ENCODE results near the gene SYNPO2. TPM values are rescaled to one million over a fixed set of nuclear protein-coding genes. Genes with fewer than 3 reads are reported as not detected.

SYNPO2 gene
- total RNA-seq, 2 experiments from 2014 or later = 0.12 to 0.19 TPM

GRCh38 chr4:118985170-118986000, 96.7 kb downstream of the SYNPO2 start:
- peaks cover 4% of the 10 kb centered on the region for H3K4me1 Mint-ChIP-seq (ENCODE audit: low read depth)
- no peaks in the 10 kb centered on the region for H3K9me3 Mint-ChIP-seq
- intact Hi-C loops (cut with micrococcal nuclease) = no loop called here
- H3K27me3 Mint-ChIP-seq = peaks cover 2% of the 10 kb centered on the region
- H3K27ac Mint-ChIP-seq = no peak overlapping the region
- CTCF ChIA-PET = interaction anchor here (1.1 to 1.5 kb wide), 2 partner anchors 56 to 643 kb away, joined by 3 to 4 read pairs; partner anchors contain the start of gene PDE5A
- no peaks in the 10 kb centered on the region for H3K36me3 Mint-ChIP-seq
- H3K4me3 Mint-ChIP-seq = no peak overlapping the region
- no peak for DNase-seq
- POLR2A ChIA-PET = no interaction called here

GRCh38 chr4:118987959-118988634, 99.4 kb downstream of the SYNPO2 start:
- ChIA-PET CTCF (interaction anchor here (1.0 kb wide), 1 partner anchor 56 kb away, joined by 3 read pairs; no protein-coding TSS in a partner anchor), POLR2A (no interaction called here)
- H3K36me3 Mint-ChIP-seq = no peaks in the 10 kb centered on the region
- H3K4me1 Mint-ChIP-seq (ENCODE audit: low read depth) = peaks cover 3% of the 10 kb centered on the region
- H3K9me3 Mint-ChIP-seq = no peaks in the 10 kb centered on the region
- no peaks in the 10 kb centered on the region for H3K27me3 Mint-ChIP-seq
- H3K4me3 Mint-ChIP-seq = no peak overlapping the region
- no peak for DNase-seq
- intact Hi-C loops (cut with micrococcal nuclease) = no loop called here
- no peak overlapping the region for H3K27ac Mint-ChIP-seq

GRCh38 chr4:118988635-118988972, 100.0 kb downstream of the SYNPO2 start:
- ChIA-PET CTCF (interaction anchor here (1.0 kb wide), 2 partner anchors 54 to 56 kb away, joined by 3 read pairs; no protein-coding TSS in a partner anchor), POLR2A (no interaction called here)
- H3K36me3 Mint-ChIP-seq = no peaks in the 10 kb centered on the region
- no peak for DNase-seq
- intact Hi-C loops (cut with micrococcal nuclease) = no loop called here
- no peak overlapping the region for H3K27ac Mint-ChIP-seq
- no peaks in the 10 kb centered on the region for H3K9me3 Mint-ChIP-seq
- H3K4me3 Mint-ChIP-seq = no peak overlapping the region
- H3K27me3 Mint-ChIP-seq = no peaks in the 10 kb centered on the region
- peaks cover 3% of the 10 kb centered on the region for H3K4me1 Mint-ChIP-seq (ENCODE audit: low read depth)

DNA sequence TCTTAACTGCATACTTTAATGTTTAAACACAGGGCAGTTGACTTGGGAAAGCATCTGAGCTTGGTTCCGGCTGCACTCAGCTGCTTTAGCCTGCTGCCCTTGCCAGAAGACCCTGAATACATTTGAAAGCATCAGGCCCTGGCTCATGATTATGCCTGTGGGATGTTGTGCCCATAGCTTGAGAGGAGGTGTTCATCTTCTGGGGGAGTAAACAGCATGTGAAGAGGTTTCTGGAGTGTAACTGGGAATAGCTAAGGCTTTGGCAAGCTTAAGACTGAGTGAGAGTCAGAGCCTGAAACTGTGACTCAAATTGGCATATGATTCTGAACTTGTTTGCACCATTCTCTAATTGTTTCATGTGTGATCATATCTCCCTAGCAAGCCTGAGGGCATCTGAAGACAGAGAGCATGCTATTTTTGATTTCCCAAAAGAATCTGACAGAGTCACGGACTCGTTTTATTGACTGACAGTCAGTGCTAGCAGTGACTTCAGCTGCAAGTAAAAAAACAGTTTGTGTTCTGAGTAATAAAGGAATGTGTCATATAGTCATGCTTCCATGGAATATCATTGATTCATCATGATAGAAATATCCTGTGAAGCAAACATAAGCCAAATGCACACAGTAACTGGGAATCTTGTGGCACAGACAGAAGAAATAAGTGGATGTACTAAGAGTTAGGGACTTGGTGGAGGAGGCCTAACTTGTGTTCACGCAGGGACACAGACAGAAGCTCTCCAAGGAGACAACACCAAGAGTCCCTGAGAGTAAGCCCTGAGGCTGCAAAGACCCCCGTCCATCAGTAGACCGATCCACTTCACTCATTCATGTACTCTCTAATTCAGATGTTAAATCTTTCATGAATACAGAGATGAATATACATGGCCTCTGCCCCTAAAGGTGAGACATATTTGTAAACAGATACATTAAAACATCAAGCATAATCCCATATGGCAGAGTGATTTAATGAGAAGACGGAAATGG, 100.7 kb downstream of the SYNPO2 start:
- intact Hi-C loops (cut with micrococcal nuclease) = no loop called here
- H3K27me3 Mint-ChIP-seq = no peaks in the 10 kb centered on the region
- no peak overlapping the region for H3K4me3 Mint-ChIP-seq
- CTCF ChIA-PET = interaction anchor here (1.0 kb wide), 2 partner anchors 53 to 55 kb away, joined by 3 read pairs; no protein-coding TSS in a partner anchor
- no peaks in the 10 kb centered on the region for H3K36me3 Mint-ChIP-seq
- H3K9me3 Mint-ChIP-seq = no peaks in the 10 kb centered on the region
- no peak for DNase-seq
- POLR2A ChIA-PET = no interaction called here
- H3K4me1 Mint-ChIP-seq (ENCODE audit: low read depth) = peaks cover 3% of the 10 kb centered on the region
- no peak overlapping the region for H3K27ac Mint-ChIP-seq

- Mint-ChIP-seq H3K4me1 (ENCODE audit: low read depth) (peaks cover 3% of the 10 kb centered on the region), H3K27ac (no peak overlapping the region), H3K27me3 (no peaks in the 10 kb centered on the region), H3K9me3 (no peaks in the 10 kb centered on the region), H3K36me3 (no peaks in the 10 kb centered on the region), H3K4me3 (no peak overlapping the region)
- POLR2A ChIA-PET = no interaction called here
- no peak for DNase-seq
- CTCF ChIA-PET = no interaction called here
- intact Hi-C loops (cut with micrococcal nuclease) = no loop called here
Measured at GRCh38 chr4:118991686-118992085, 103.0 kb downstream of the SYNPO2 start.

DNA sequence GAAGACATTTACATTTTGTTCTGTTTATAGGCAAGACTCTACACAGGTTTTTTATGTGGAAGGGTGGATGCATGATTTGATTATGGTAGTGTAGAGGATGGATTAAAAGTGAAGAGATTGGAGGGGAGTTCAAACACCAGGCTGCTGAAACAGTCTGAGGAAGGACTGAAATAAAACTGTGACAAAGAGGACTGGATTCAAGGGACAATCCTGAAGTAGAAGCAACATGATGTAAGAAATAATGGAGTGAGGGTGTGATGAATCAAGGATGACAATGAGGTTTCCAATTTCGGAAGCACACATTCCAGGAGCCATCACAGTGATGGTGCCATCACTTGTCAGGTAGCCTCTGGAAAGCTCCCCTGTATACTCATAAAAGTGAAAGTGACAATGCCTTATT, 103.5 kb downstream of the SYNPO2 start:
- H3K4me3 Mint-ChIP-seq = no peak overlapping the region
- no peak overlapping the region for H3K27ac Mint-ChIP-seq
- ChIA-PET CTCF (no interaction called here), POLR2A (no interaction called here)
- no peaks in the 10 kb centered on the region for H3K27me3 Mint-ChIP-seq
- H3K9me3 Mint-ChIP-seq = no peaks in the 10 kb centered on the region
- no peak for DNase-seq
- no peaks in the 10 kb centered on the region for H3K36me3 Mint-ChIP-seq
- H3K4me1 Mint-ChIP-seq (ENCODE audit: low read depth) = peaks cover 3% of the 10 kb centered on the region
- intact Hi-C loops (cut with micrococcal nuclease) = no loop called here

DNA sequence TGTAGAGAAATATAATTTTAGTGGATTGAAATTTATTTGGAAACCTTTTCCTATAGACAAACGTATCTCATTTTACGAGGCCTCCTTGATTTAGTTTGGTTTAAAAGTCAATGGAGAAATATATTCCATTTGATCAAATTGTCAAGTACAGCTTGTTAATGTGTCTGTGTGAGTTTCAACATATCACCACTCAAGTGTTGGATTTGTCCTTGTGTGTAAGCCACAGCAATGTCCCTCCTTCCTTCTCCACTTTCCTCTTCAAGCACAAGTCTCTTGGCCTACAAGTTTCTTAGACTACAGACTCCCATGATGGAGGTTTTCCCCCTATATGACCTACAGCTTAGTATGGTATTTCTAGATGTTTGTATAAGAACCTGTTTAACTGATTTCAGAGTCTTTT, 104.7 kb downstream of the SYNPO2 start:
- ChIA-PET POLR2A (no interaction called here), CTCF (no interaction called here)
- Mint-ChIP-seq H3K36me3 (no peaks in the 10 kb centered on the region), H3K4me1 (ENCODE audit: low read depth) (peaks cover 3% of the 10 kb centered on the region), H3K4me3 (no peak overlapping the region), H3K9me3 (no peaks in the 10 kb centered on the region), H3K27ac (no peak overlapping the region), H3K27me3 (no peaks in the 10 kb centered on the region)
- intact Hi-C loops (cut with micrococcal nuclease) = no loop called here
- no peak for DNase-seq

DNA sequence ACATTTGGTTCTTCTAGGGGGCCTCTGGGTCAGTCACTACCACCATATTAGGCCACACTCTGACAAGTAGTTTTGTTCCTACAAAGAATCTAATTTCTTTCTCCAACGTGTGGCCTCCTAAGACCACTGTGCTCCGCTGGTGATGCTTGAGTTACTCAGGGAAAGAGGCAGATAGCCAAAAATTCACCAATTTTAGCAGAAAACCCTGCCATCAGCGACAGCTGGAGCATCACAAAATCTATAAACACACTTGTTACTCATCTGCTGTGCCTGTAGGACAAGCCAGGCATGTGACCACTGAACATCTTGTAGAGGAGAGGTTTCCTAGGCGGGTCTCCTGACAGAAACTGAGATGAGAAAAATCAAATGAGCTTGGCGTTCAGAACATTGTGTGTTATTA, 105.4 kb downstream of the SYNPO2 start:
- Mint-ChIP-seq H3K4me3 (no peak overlapping the region), H3K36me3 (no peaks in the 10 kb centered on the region), H3K4me1 (ENCODE audit: low read depth) (peaks cover 3% of the 10 kb centered on the region), H3K27me3 (no peaks in the 10 kb centered on the region), H3K9me3 (no peaks in the 10 kb centered on the region), H3K27ac (no peak overlapping the region)
- POLR2A ChIA-PET = no interaction called here
- no peak for DNase-seq
- CTCF ChIA-PET = no interaction called here
- intact Hi-C loops (cut with micrococcal nuclease) = no loop called here

DNA sequence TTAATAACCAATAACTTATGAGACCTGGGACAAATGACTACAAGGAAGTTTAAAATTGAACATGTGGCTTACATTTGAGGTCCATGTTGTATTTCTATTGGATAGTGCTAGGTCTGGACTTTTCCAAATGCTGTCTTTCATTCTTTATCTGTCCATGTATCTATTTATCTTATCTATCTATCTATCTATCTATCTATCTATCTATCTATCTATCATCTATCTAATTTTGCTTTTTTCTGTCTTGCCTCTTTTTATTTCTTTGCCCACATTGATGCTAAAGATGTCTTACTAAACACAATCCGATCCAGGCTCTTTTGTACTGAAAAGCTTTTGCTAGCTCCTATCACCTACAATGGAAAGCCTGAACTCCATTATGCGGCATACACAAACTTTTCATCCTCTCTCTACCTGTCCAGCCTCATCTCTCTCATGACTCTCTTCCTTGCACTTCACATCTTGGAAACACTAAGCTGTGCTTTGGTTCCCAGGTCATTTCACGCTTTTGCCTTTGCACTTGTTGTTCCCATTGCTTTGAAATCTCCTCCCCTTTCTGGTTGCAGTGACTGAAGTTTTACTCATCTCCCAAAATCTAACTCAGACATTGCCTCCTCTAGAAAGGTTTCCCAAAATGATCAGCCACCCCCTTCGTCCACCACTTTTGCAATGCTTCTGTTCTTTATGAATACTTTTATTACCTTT, 107.2 kb downstream of the SYNPO2 start:
- Mint-ChIP-seq H3K27ac (no peak overlapping the region), H3K36me3 (no peaks in the 10 kb centered on the region), H3K9me3 (no peaks in the 10 kb centered on the region), H3K4me1 (ENCODE audit: low read depth) (no peaks in the 10 kb centered on the region), H3K4me3 (no peak overlapping the region), H3K27me3 (no peaks in the 10 kb centered on the region)
- no peak for DNase-seq
- intact Hi-C loops (cut with micrococcal nuclease) = no loop called here
- CTCF ChIA-PET = no interaction called here
- POLR2A ChIA-PET = no interaction called here

DNA sequence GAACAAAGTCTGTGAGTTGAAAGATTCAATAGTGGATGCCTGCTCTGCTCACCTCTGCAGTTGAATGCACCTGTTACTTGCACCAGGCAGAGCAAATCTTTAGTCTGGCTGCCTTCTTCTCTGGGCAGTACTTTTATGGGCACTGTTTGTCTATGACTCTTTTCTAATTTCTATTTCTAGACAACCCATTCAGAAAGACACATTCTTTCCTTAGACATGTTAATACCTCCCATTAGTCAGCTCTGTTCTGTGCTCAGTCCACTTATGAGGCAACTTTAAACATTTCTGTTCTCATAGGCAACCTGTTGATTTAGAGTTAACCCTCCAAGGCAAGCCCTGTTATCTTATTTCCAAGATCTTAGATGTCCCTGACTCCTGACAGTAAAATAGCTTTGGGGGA, 108.9 kb downstream of the SYNPO2 start:
- Mint-ChIP-seq H3K27me3 (no peaks in the 10 kb centered on the region), H3K9me3 (no peaks in the 10 kb centered on the region), H3K27ac (no peak overlapping the region), H3K4me3 (no peak overlapping the region), H3K4me1 (ENCODE audit: low read depth) (no peaks in the 10 kb centered on the region), H3K36me3 (no peaks in the 10 kb centered on the region)
- CTCF ChIA-PET = no interaction called here
- POLR2A ChIA-PET = no interaction called here
- intact Hi-C loops (cut with micrococcal nuclease) = no loop called here
- DNase-seq = no peak

DNA sequence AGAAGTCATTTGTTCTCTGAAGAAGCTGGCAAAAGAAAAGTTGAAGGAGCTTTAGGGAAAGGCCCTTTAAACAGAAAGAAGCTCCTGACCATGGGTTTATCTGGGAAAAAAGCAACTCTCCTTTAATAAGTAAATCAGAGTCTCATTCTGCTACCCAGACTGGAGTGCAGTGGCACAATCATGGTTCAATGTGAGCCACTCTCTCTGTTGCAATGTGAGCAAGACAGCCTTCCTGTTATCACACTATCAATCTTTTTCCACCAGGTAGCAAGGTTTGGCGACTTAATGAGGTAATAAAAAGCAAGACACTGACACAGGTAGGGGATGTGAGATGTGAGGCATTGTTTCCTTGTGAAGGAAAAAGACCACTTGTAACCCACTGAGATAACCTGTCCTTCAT, 111.3 kb downstream of the SYNPO2 start:
- H3K4me3 Mint-ChIP-seq = no peak overlapping the region
- DNase-seq = no peak
- no peaks in the 10 kb centered on the region for H3K27me3 Mint-ChIP-seq
- H3K36me3 Mint-ChIP-seq = no peaks in the 10 kb centered on the region
- no peak overlapping the region for H3K27ac Mint-ChIP-seq
- intact Hi-C loops (cut with micrococcal nuclease) = no loop called here
- no peaks in the 10 kb centered on the region for H3K4me1 Mint-ChIP-seq (ENCODE audit: low read depth)
- no peaks in the 10 kb centered on the region for H3K9me3 Mint-ChIP-seq
- ChIA-PET POLR2A (no interaction called here), CTCF (no interaction called here)

DNA sequence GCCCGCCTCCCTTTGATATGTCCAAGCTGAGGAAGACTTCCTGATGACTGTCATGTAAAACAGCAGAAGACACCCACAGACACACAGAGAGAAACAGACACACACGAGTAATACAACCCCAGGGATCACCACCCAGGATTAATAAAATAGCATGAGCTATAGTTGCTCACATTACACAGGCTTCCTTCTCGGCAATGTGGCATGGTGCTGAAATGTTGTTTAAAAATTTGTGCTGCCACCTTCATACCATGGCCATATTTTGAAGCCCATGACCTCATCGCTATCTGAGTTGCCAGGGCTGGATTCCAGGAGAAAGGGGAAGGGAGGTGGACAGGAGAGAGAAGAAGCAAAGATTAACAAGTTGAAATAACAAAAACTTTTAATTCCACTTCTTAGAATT, 111.7 kb downstream of the SYNPO2 start:
- POLR2A ChIA-PET = no interaction called here
- no peak for DNase-seq

More for the DNA sequence above, 111.7 kb downstream of the SYNPO2 start:
- H3K27me3 Mint-ChIP-seq = no peaks in the 10 kb centered on the region
- H3K4me1 Mint-ChIP-seq (ENCODE audit: low read depth) = no peaks in the 10 kb centered on the region
- H3K36me3 Mint-ChIP-seq = no peaks in the 10 kb centered on the region
- H3K9me3 Mint-ChIP-seq = no peaks in the 10 kb centered on the region
- intact Hi-C loops (cut with micrococcal nuclease) = no loop called here
- CTCF ChIA-PET = no interaction called here
- H3K4me3 Mint-ChIP-seq = no peak overlapping the region
- H3K27ac Mint-ChIP-seq = no peak overlapping the region
